ENCODE data around the gene MED20.

DNA sequence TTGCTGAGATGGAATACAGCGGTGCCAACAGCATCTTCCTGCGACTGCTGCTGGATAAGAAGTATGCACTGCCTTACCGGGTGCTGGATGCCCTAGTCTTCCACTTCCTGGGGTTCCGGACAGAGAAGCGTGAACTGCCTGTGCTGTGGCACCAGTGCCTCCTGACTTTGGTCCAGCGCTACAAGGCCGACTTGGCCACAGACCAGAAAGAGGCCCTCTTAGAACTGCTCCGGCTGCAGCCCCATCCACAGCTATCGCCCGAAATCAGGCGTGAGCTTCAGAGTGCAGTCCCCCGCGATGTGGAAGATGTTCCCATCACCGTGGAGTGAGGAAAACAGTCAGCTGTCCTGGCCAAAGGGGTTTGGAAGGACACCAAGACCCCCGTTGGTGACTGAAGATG, 11.4 kb upstream of the MED20 start:
- TF ChIP-seq EZH2 (IDR thresholded peaks at IDR 0.05; ENCODE audit: borderline replicate concordance, low read depth, low read length, severe bottlenecking) (no peak), POLR2AphosphoS5 (IDR thresholded peaks at IDR 0.05; ENCODE audit: insufficient read depth, low read depth, low read length) (peak; percentile 4)

Measured in endothelial cell of umbilical vein (primary cell).